HTERT RPE-1 (cell line): ENCODE results near the gene NRXN3.

Experiments used
- in situ Hi-C: fragments of 300-500 bp; cut with MboI; formaldehyde crosslinking; loops from 4 replicates; pipeline ENCODE4 v1.14.3; 2020; ENCODE audit warnings: low sequenced_read_pairs

The NRXN3 gene

GRCh38 chr14:78764645-78765044 is 594.5 kb downstream of the NRXN3 start:
- in situ Hi-C loops, result no loop called here

- in situ Hi-C loops, result no loop called here
These were observed 597.3 kb downstream of the NRXN3 start for GRCh38 chr14:78767436-78767835.

GRCh38 chr14:78782551-78782950 is 612.4 kb downstream of the NRXN3 start:
- in situ Hi-C loops, result no loop called here

GRCh38 chr14:78785265-78785664 is 615.1 kb downstream of the NRXN3 start:
- in situ Hi-C loops, result no loop called here

- in situ Hi-C loops, result no loop called here
These were observed 618.5 kb downstream of the NRXN3 start for GRCh38 chr14:78788467-78789360.

GRCh38 chr14:78790271-78790670 is 620.1 kb downstream of the NRXN3 start:
- in situ Hi-C loops, result no loop called here

- in situ Hi-C loops, result no loop called here
These were observed 628.6 kb downstream of the NRXN3 start for GRCh38 chr14:78798757-78799156.

GRCh38 chr14:78805570-78805969 is 635.4 kb downstream of the NRXN3 start:
- in situ Hi-C loops, result no loop called here

- in situ Hi-C loops, result no loop called here
These were observed 652.9 kb downstream of the NRXN3 start for GRCh38 chr14:78823035-78823434.

GRCh38 chr14:78823516-78823915 is 653.3 kb downstream of the NRXN3 start:
- in situ Hi-C loops, result no loop called here

- in situ Hi-C loops, result no loop called here
These were observed 659.1 kb downstream of the NRXN3 start for GRCh38 chr14:78829274-78829673.

- in situ Hi-C loops, result no loop called here
These were observed 664.7 kb downstream of the NRXN3 start for GRCh38 chr14:78834766-78835451.

- in situ Hi-C loops, result no loop called here
These were observed 665.7 kb downstream of the NRXN3 start for GRCh38 chr14:78835909-78836308.

- in situ Hi-C loops, result no loop called here
These were observed 666.6 kb downstream of the NRXN3 start for GRCh38 chr14:78836777-78837176.

- in situ Hi-C loops, result no loop called here
These were observed 668.8 kb downstream of the NRXN3 start for GRCh38 chr14:78838959-78839358.

GRCh38 chr14:78840898-78841297 is 670.7 kb downstream of the NRXN3 start:
- in situ Hi-C loops, result no loop called here

- in situ Hi-C loops, result no loop called here
These were observed 677.6 kb downstream of the NRXN3 start for GRCh38 chr14:78847801-78848200.

GRCh38 chr14:78848234-78848820 is 678.2 kb downstream of the NRXN3 start:
- in situ Hi-C loops, result no loop called here

- in situ Hi-C loops, result no loop called here
These were observed 679.8 kb downstream of the NRXN3 start for GRCh38 chr14:78849952-78850351.

GRCh38 chr14:78851189-78851588 is 681.0 kb downstream of the NRXN3 start:
- in situ Hi-C loops, result no loop called here

GRCh38 chr14:78852040-78852439 is 681.9 kb downstream of the NRXN3 start:
- in situ Hi-C loops, result no loop called here

- in situ Hi-C loops, result no loop called here
These were observed 687.8 kb downstream of the NRXN3 start for GRCh38 chr14:78857974-78858373.
